Raji (cell line): ENCODE results near the gene IQCE.
A peak's percentile ranks its signal among the peaks of the same experiment; 100 is the strongest.

Experiments used
- POLR2A ChIP-seq: IDR thresholded peaks from 2 replicates; pipeline ENCODE4 v1.6.1; 2011; ENCODE audit warnings: low read depth, low read length, control low read depth; ENCODE audit not compliant: insufficient read depth

The IQCE gene

GRCh38 chr7:2638224-2638991 lies 79.6 kb downstream of the IQCE start:
- no peak for TF ChIP-seq POLR2A

GRCh38 chr7:2639181-2639681 lies 80.5 kb downstream of the IQCE start:
- no peak for TF ChIP-seq POLR2A

GRCh38 chr7:2639695-2640481 lies 81.1 kb downstream of the IQCE start:
- TF ChIP-seq POLR2A: no peak

- TF ChIP-seq POLR2A: no peak
Observed at GRCh38 chr7:2640482-2640830, 81.7 kb downstream of the IQCE start.

GRCh38 chr7:2640846-2641316 lies 82.1 kb downstream of the IQCE start:
- no peak for TF ChIP-seq POLR2A

GRCh38 chr7:2641406-2642393 lies 82.9 kb downstream of the IQCE start:
- TF ChIP-seq POLR2A: no peak

- TF ChIP-seq POLR2A: no peak
Observed at GRCh38 chr7:2643386-2644219, 84.8 kb downstream of the IQCE start.

- TF ChIP-seq POLR2A: no peak
Observed at GRCh38 chr7:2644220-2644561, 85.4 kb downstream of the IQCE start.

- TF ChIP-seq POLR2A: no peak
Observed at GRCh38 chr7:2644562-2645273, 85.9 kb downstream of the IQCE start.

- TF ChIP-seq POLR2A: peak; percentile 30; the same call in 1 of the 2 replicates
Observed at GRCh38 chr7:2645274-2645868, 86.6 kb downstream of the IQCE start.

GRCh38 chr7:2646336-2646679 lies 87.5 kb downstream of the IQCE start:
- TF ChIP-seq POLR2A: no peak

GRCh38 chr7:2646680-2647571 lies 88.1 kb downstream of the IQCE start:
- TF ChIP-seq POLR2A: no peak
